Neural cell (in vitro differentiated cells): Measurements from ENCODE around the gene CABP1.

ENCODE experiments used
- EP300 ChIP-seq: fragments of 450-650 bp; conservative IDR thresholded peaks from 2 replicates; pipeline ENCODE4 v1.6.1; 2014; ENCODE audit warnings: antibody characterized with exemption, mild to moderate bottlenecking, moderate library complexity; ENCODE audit not compliant: poor library complexity, severe bottlenecking
- EZH2 ChIP-seq: fragments of 200-600, 300-800 bp; shearing (Covaris generic), sonication (generic); IDR thresholded peaks from 2 replicates; pipeline ENCODE4 v1.6.1; 2014; ENCODE audit warnings: antibody characterized with exemption, low read length, borderline replicate concordance, mild to moderate bottlenecking; ENCODE audit not compliant: insufficient read depth, poor library complexity, severe bottlenecking
- POLR2AphosphoS5 ChIP-seq: IDR thresholded peaks from 2 replicates; pipeline ENCODE4 v1.6.1; 2012
- RAD21 ChIP-seq: fragments of 450-650 bp; conservative IDR thresholded peaks from 2 replicates; pipeline ENCODE4 v1.6.1; 2014; ENCODE audit warnings: antibody characterized with exemption, mild to moderate bottlenecking, moderate library complexity
- SMC3 ChIP-seq: fragments of 450-650 bp; conservative IDR thresholded peaks from 2 replicates; pipeline ENCODE4 v1.6.1; 2014; ENCODE audit warnings: antibody characterized with exemption, mild to moderate bottlenecking, moderate library complexity; ENCODE audit not compliant: poor library complexity
- TAF1 ChIP-seq: IDR thresholded peaks from 2 replicates; pipeline ENCODE4 v1.6.1; 2012; ENCODE audit warnings: low read depth
- TF ChIP-seq, protein P1 (sequence below): fragments of 450-650 bp; IDR thresholded peaks from 2 replicates; pipeline ENCODE4 v1.5.1; 2014; ENCODE audit warnings: antibody characterized with exemption, mild to moderate bottlenecking, moderate library complexity; ENCODE audit not compliant: poor library complexity, severe bottlenecking
- TF ChIP-seq, protein P2 (sequence below): IDR thresholded peaks from 2 replicates; pipeline ENCODE4 v1.6.1; 2012; ENCODE audit warnings: borderline replicate concordance

DNA sequence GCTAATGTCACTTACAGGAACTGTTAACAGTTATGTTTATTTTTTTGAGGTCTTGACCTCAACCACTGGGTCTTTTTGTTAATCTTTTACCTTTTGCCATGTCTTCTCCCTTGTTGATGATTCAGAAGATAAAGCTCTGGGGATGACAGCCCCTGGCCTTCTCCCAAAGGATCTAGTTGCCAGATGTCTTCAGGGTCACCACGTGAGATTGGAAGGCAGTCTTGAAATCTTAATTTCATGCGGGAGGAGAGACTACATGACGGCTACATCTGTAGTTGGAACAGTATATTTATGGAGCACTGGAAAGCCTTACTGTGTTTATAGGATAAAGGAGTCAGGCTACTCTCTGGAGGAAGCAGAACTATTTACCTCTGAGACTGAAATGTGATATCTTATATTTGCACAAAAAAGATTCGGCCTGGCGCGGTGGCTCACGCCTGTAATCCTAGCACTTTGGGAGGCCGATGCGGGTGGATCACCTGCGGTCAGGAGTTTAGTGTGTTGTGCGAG lies 52.2 kb downstream of the CABP1 start:
- no peak for TF ChIP-seq POLR2AphosphoS5
- TF ChIP-seq, protein P1, sequence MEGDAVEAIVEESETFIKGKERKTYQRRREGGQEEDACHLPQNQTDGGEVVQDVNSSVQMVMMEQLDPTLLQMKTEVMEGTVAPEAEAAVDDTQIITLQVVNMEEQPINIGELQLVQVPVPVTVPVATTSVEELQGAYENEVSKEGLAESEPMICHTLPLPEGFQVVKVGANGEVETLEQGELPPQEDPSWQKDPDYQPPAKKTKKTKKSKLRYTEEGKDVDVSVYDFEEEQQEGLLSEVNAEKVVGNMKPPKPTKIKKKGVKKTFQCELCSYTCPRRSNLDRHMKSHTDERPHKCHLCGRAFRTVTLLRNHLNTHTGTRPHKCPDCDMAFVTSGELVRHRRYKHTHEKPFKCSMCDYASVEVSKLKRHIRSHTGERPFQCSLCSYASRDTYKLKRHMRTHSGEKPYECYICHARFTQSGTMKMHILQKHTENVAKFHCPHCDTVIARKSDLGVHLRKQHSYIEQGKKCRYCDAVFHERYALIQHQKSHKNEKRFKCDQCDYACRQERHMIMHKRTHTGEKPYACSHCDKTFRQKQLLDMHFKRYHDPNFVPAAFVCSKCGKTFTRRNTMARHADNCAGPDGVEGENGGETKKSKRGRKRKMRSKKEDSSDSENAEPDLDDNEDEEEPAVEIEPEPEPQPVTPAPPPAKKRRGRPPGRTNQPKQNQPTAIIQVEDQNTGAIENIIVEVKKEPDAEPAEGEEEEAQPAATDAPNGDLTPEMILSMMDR: no peak
- TF ChIP-seq TAF1: no peak
- TF ChIP-seq RAD21: no peak
- no peak for TF ChIP-seq EP300
- TF ChIP-seq SMC3: no peak
- no peak for TF ChIP-seq EZH2
- TF ChIP-seq, protein P2, sequence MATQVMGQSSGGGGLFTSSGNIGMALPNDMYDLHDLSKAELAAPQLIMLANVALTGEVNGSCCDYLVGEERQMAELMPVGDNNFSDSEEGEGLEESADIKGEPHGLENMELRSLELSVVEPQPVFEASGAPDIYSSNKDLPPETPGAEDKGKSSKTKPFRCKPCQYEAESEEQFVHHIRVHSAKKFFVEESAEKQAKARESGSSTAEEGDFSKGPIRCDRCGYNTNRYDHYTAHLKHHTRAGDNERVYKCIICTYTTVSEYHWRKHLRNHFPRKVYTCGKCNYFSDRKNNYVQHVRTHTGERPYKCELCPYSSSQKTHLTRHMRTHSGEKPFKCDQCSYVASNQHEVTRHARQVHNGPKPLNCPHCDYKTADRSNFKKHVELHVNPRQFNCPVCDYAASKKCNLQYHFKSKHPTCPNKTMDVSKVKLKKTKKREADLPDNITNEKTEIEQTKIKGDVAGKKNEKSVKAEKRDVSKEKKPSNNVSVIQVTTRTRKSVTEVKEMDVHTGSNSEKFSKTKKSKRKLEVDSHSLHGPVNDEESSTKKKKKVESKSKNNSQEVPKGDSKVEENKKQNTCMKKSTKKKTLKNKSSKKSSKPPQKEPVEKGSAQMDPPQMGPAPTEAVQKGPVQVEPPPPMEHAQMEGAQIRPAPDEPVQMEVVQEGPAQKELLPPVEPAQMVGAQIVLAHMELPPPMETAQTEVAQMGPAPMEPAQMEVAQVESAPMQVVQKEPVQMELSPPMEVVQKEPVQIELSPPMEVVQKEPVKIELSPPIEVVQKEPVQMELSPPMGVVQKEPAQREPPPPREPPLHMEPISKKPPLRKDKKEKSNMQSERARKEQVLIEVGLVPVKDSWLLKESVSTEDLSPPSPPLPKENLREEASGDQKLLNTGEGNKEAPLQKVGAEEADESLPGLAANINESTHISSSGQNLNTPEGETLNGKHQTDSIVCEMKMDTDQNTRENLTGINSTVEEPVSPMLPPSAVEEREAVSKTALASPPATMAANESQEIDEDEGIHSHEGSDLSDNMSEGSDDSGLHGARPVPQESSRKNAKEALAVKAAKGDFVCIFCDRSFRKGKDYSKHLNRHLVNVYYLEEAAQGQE: no peak
